Mammary epithelial cell (primary cell): Measurements from ENCODE around the gene PELI2.

Experiments used
- EZH2 ChIP-seq: IDR thresholded peaks from 2 replicates; pipeline ENCODE4 v1.6.1; 2012; ENCODE audit warnings: low read length, inconsistent platforms, borderline replicate concordance
- TF ChIP-seq, protein P1 (sequence below), 2 donors: IDR thresholded peaks in 1 of 2; conservative IDR thresholded peaks in 1 of 2; 2 replicates each; pipeline ENCODE4 v1.5.1; 2011 to 2012; ENCODE audit warnings: inconsistent platforms in 2 of 2, low read length in 2 of 2, mild to moderate bottlenecking in 2 of 2, control low read depth in 1 of 2, low read depth in 1 of 2; ENCODE audit not compliant: insufficient read depth in 1 of 2; ENCODE audit errors: extremely low read depth in 1 of 2

DNA sequence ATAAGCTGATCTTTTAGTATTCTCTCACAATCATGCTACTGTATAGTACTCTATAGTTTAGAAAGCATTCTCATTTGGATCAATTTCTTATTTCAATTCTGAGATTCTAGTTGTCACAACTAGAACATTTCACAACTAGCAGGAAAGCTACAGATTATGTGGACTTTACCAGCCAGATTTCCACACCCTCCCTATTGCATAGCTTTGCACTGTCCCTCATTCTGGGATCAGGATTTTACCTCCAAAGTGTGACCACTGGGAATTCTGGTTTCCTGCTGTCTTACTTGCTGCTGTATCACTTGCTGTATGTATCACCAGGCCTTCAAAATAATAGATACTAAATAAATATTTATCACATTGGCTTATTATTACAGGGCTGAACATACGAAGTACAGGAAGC is 10.2 kb upstream of the PELI2 start:
- TF ChIP-seq, protein P1, sequence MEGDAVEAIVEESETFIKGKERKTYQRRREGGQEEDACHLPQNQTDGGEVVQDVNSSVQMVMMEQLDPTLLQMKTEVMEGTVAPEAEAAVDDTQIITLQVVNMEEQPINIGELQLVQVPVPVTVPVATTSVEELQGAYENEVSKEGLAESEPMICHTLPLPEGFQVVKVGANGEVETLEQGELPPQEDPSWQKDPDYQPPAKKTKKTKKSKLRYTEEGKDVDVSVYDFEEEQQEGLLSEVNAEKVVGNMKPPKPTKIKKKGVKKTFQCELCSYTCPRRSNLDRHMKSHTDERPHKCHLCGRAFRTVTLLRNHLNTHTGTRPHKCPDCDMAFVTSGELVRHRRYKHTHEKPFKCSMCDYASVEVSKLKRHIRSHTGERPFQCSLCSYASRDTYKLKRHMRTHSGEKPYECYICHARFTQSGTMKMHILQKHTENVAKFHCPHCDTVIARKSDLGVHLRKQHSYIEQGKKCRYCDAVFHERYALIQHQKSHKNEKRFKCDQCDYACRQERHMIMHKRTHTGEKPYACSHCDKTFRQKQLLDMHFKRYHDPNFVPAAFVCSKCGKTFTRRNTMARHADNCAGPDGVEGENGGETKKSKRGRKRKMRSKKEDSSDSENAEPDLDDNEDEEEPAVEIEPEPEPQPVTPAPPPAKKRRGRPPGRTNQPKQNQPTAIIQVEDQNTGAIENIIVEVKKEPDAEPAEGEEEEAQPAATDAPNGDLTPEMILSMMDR (conservative IDR thresholded peaks at IDR 0.05 in 1 of 2, IDR thresholded peaks at IDR 0.05 in 1 of 2; ENCODE audit: extremely low read depth in 1 of 2, insufficient read depth in 1 of 2, low read depth in 1 of 2, low read length in 2 of 2), result no peak
- no peak for TF ChIP-seq EZH2
